Heart right ventricle (tissue), 16 donors: ENCODE results near the gene TRPM3. TPM values are rescaled to one million over a fixed set of nuclear protein-coding genes. Genes with fewer than 3 reads are reported as not detected.

Experiments
- ATAC-seq, 8 donors: fragments of 200-7000 bp; cut with Tn5 transposase; one replicate each; pipeline ENCODE4 v1.9.1; 2020; ENCODE audit warnings: mild to moderate bottlenecking in 8 of 8, moderate library complexity in 8 of 8, moderate number of reproducible peaks in 1 of 8
- DNase-seq, 2 donors: peaks; one replicate each; pipeline ENCODE4 v3.0.0-alpha.2; 2020
- H3K27ac ChIP-seq, 10 donors: fragments of 200-600 bp; sonication (generic) in 2 of 10; one replicate each; pipeline versions ENCODE4 v1.5.0 to v1.8.0; 2020 to 2022; ENCODE audit warnings: mild to moderate bottlenecking in 3 of 10
- H3K27me3 ChIP-seq, 7 donors: fragments of 200-600 bp; one replicate each; pipeline ENCODE4 v1.8.0; 2021 to 2022; ENCODE audit warnings: mild to moderate bottlenecking in 2 of 7
- H3K36me3 ChIP-seq, 9 donors: fragments of 200-600 bp; sonication (generic) in 1 of 9; one replicate each; pipeline versions ENCODE4 v1.5.0 to v1.8.0; 2020 to 2022; ENCODE audit warnings: mild to moderate bottlenecking in 2 of 9
- H3K4me1 ChIP-seq, 9 donors: fragments of 200-600 bp; sonication (generic) in 1 of 9; one replicate each; pipeline versions ENCODE4 v1.5.0 to v1.8.0; 2020 to 2022; ENCODE audit warnings: mild to moderate bottlenecking in 4 of 9
- H3K4me3 ChIP-seq, 10 donors: fragments of 200-600 bp; sonication (generic) in 2 of 10; one replicate each; pipeline versions ENCODE4 v1.5.0 to v1.8.0; 2020 to 2022; ENCODE audit warnings: mild to moderate bottlenecking in 7 of 10, moderate library complexity in 2 of 10
- H3K9me3 ChIP-seq, 11 donors: fragments of 200-600 bp in 10 of 11; sonication (generic) in 2 of 11; one replicate each; pipeline versions ENCODE4 v1.5.0 to v1.8.0; 2013 to 2022; ENCODE audit warnings: mild to moderate bottlenecking in 2 of 11, control low read depth in 1 of 11, moderate library complexity in 1 of 11
- WGBS, 2 donors: extraction: QIAGEN DNeasy Blood & Tissue Kit; methylation state at CpG; one replicate each; pipeline ENCODE4 v1.1.7; 2013; ENCODE audit warnings: inconsistent platforms in 1 of 2; 5-methylcytosine and 5-hydroxymethylcytosine counted together
- intact Hi-C, 10 donors: fragments of 100-400 bp; cut with DNase I; formaldehyde crosslinking; loops; one replicate each; pipeline versions ENCODE4 v1.11.1 to v1.14.2; 2022
- polyA plus RNA-seq, 2 donors: library from polyadenylated mRNA; stranded (reverse); fragments of 200-250 nt; gene quantifications; one replicate each; pipeline ENCODE4 v1.2.3, GENCODE V29; 2013
- total RNA-seq, 10 donors: library from RNA; stranded (reverse); fragmentation: NEBNext Ultra II Directional in 3 of 10; extraction: Animal tissue kit (Norgen Biotek cat#: 25700) in 3 of 10; gene quantifications; one replicate each; pipeline versions ENCODE4 v1.2.1 to v1.2.4, GENCODE V29; 2021 to 2023
- TF ChIP-seq, protein P1 (sequence below), 9 donors: fragments of 200-600 bp; sonication (generic) in 2 of 9; IDR thresholded peaks; one replicate each; pipeline versions ENCODE4 v1.5.0 to v1.8.0; 2021 to 2022; ENCODE audit warnings: antibody characterized with exemption in 9 of 9, mild to moderate bottlenecking in 5 of 9, moderate library complexity in 1 of 9
- donor health status: Arrhythmogenic right ventricular cardiomyopathy.
- donor health status: ischemic (EF 13 %, LVEDD 7.1; RV severe dilation, severe dysfunction).
- donor health status: healthy with polysubstance abuse.
- donor health status: DM: no; HTN: yes; CAD: no.
- donor health status: DM: no; HTN: no; CAD: no.
- donor health status: ischemic (EF 25% LVEDD 6.9; RV normal size, moderate dysfunction).
- donor health status: ischemic (EF 25% LVEDD 5.7; RV mildly dilated, moderate dysfunction).
- donor health status: healthy.
- donor health status: DM: yes; HTN: yes; CAD: no.
- donor health status: Ischemic cardiomyopathy.
- donor health status: ischemic (EF 35%, LVEDD 5.7; RV mildly dilated, moderate dysfunction).
- donor health status: nonischemic (EF 11% LVEDD 7.7; RV severe dilation, severe dysfunction).
- donor health status: DM: yes; HTN: yes; CAD: no.
- donor health status: PGD.
- donor health status: ischemic (EF 29% LVEDD 5.4; RV normal size, mild dysfunction).
- donor health status: nonischemic (EF 23%, LVEDD 6.1; RV moderate dilation, normal function).

The TRPM3 gene
- total and polyA plus RNA-seq, 12 donors, result 0.05 to 1.3 (median 0.16) TPM; not detected in 1

DNA sequence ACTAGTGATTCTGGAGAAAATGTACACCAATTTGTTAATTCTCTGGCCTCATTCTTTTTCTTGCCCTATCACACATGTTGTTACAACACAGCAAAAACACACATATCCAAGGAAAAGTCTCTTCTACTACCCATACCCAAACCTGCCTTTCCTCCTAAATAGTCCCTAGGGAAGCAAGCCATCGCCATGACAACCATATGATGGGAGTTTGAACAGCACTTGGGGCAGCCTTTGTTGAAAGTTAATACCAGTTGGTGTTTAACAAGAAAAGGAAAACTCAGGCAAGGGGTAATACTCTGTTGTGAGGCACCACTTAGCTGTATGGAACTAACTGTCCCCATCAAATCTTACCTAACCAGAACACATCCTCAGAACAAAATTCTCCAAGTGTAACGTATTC, 1.7 kb downstream of the TRPM3 start:
- no peaks in the 10 kb centered on the region for H3K36me3 ChIP-seq
- intact Hi-C loops, result loop anchor here in 1 of 10 donors (10.0 kb wide), 1 partner anchor 55 kb away; no protein-coding TSS in a partner anchor

DNA sequence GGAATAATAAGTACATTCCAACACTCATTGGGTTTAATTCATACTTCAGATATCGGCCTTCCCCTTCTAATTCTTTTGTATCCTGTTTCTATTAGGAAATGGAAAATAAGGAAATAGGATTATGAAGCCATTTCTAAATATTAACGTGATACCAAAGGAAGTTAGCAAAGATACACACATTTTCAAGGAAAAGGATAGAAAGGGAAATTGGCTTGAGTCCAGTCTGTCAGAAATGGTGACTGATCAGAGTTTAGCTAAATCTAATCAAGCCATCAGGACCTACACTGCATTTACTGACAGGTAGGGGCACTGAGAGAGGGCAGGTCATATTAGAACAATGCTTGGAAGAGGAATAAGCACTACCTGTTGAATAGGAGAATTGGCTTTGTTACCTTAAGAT, 3.1 kb downstream of the TRPM3 start:
- peaks cover 0 to 44% (median 26%) of the 10 kb centered on the region in 7 donors for H3K27me3 ChIP-seq
- TF ChIP-seq, protein P1, sequence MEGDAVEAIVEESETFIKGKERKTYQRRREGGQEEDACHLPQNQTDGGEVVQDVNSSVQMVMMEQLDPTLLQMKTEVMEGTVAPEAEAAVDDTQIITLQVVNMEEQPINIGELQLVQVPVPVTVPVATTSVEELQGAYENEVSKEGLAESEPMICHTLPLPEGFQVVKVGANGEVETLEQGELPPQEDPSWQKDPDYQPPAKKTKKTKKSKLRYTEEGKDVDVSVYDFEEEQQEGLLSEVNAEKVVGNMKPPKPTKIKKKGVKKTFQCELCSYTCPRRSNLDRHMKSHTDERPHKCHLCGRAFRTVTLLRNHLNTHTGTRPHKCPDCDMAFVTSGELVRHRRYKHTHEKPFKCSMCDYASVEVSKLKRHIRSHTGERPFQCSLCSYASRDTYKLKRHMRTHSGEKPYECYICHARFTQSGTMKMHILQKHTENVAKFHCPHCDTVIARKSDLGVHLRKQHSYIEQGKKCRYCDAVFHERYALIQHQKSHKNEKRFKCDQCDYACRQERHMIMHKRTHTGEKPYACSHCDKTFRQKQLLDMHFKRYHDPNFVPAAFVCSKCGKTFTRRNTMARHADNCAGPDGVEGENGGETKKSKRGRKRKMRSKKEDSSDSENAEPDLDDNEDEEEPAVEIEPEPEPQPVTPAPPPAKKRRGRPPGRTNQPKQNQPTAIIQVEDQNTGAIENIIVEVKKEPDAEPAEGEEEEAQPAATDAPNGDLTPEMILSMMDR (IDR thresholded peaks at IDR 0.05), result no peak
- H3K27ac ChIP-seq, result no peak overlapping the region
- H3K4me1 ChIP-seq, result peaks cover 0 to 8% (median 0%) of the 10 kb centered on the region in 9 donors
- 54 to 59% methylated on average over 2 of the region's 2 CpGs for WGBS, 2 donors
- no peak overlapping the region for H3K4me3 ChIP-seq
- H3K9me3 ChIP-seq, result no peaks in the 10 kb centered on the region
- intact Hi-C loops, result no loop called here
- ATAC-seq (no peak), DNase-seq (no peak)
- H3K36me3 ChIP-seq, result no peaks in the 10 kb centered on the region

More for the DNA sequence above, 1.7 kb downstream of the TRPM3 start:
- no peaks in the 10 kb centered on the region for H3K9me3 ChIP-seq
- H3K4me1 ChIP-seq, result peaks cover 0 to 8% (median 0%) of the 10 kb centered on the region in 9 donors
- peaks cover 0 to 56% (median 33%) of the 10 kb centered on the region in 7 donors for H3K27me3 ChIP-seq
- H3K27ac ChIP-seq, result no peak overlapping the region
- ATAC-seq, result no peak
- no peak overlapping the region for H3K4me3 ChIP-seq
- TF ChIP-seq, protein P1 (IDR thresholded peaks at IDR 0.05), result no peak
- DNase-seq, result no peak
- 62 to 70% methylated on average over 2 of the region's 2 CpGs for WGBS, 2 donors

DNA sequence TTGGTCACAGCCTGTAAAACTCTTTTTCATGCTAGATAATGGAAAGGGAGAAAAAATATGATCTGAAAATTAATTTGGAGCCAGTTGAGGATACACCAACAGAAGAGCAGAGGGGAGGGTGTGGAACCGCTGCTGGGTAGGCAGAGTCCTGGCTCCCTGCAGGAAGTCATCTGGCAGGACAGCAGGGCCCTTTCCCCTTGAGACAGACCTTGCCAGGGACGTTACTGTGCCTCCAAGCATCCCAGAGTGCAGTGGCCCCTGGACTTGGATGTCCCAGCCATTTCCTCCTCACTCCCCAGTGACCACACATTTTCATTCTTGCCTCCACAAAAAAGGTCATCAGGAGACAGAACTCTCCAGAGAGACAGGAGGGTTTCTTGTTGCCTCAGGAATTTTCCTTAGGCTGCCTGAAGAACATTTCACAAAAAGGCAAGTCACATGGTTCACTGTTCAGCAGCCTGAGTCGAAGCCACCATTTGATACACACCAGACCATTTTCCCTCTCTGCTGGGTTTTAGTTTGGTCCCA, 5.9 kb downstream of the TRPM3 start:
- no peaks in the 10 kb centered on the region for H3K4me1 ChIP-seq
- intact Hi-C loops, result no loop called here
- WGBS, 2 donors, result 44 to 45% methylated on average over 3 of the region's 3 CpGs
- no peaks in the 10 kb centered on the region for H3K36me3 ChIP-seq
- DNase-seq (no peak), ATAC-seq (no peak)
- H3K27me3 ChIP-seq, result peaks cover 0 to 16% (median 0%) of the 10 kb centered on the region in 7 donors
- TF ChIP-seq, protein P1 (IDR thresholded peaks at IDR 0.05), result no peak
- H3K27ac ChIP-seq, result no peak overlapping the region
- no peak overlapping the region for H3K4me3 ChIP-seq
- no peaks in the 10 kb centered on the region for H3K9me3 ChIP-seq

DNA sequence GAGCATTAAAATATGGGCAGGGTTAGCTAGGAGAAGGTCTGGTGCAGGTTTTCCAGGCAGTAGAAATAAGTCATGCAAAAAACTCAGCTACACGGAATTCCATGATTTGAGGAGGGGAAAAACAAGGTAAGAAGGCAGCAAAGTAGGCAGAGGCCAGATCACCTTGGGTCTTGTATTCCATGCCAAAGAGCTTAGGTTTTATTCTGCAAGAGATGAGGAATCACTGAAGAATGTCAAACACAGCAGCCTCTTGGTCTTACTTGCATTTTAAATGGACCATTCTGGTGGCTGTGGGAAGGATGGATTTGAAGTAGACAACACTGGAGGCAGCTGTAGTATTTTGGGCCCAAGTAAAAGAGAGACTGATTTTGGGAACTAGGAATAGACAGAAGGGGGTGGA, 8.6 kb downstream of the TRPM3 start:
- Histone ChIP-seq H3K9me3 (no peaks in the 10 kb centered on the region), H3K27ac (no peak overlapping the region), H3K4me1 (no peaks in the 10 kb centered on the region), H3K4me3 (no peak overlapping the region), H3K36me3 (no peaks in the 10 kb centered on the region), H3K27me3 (no peaks in the 10 kb centered on the region)
- intact Hi-C loops, result no loop called here
- 67 to 93% methylated on average over 1 of the region's 1 CpG for WGBS, 2 donors
- DNase-seq (no peak), ATAC-seq (no peak)
- TF ChIP-seq, protein P1 (IDR thresholded peaks at IDR 0.05), result no peak
